ENCODE data around the gene STING1. TPM values are rescaled to one million over a fixed set of nuclear protein-coding genes. Genes with fewer than 3 reads are reported as not detected.

The STING1 gene
- 28.4 and 47.8 TPM in 2 replicates for total RNA-seq (ENCODE audit: low replicate concordance)

GRCh38 chr5:139482050-139482889 is at the start of gene STING1:
TSS of gene STING1 (minus strand) at chr5:139482758. CDS start at chr5:139481704, 1,054 bp downstream.

GRCh38 chr5:139470821-139471300 is 11.7 kb downstream of the STING1 start, which contains the start of gene SMIM33:
TSS of gene SMIM33 (plus strand) at chr5:139471004. CDS start at chr5:139471122, 118 bp downstream.

DNA sequence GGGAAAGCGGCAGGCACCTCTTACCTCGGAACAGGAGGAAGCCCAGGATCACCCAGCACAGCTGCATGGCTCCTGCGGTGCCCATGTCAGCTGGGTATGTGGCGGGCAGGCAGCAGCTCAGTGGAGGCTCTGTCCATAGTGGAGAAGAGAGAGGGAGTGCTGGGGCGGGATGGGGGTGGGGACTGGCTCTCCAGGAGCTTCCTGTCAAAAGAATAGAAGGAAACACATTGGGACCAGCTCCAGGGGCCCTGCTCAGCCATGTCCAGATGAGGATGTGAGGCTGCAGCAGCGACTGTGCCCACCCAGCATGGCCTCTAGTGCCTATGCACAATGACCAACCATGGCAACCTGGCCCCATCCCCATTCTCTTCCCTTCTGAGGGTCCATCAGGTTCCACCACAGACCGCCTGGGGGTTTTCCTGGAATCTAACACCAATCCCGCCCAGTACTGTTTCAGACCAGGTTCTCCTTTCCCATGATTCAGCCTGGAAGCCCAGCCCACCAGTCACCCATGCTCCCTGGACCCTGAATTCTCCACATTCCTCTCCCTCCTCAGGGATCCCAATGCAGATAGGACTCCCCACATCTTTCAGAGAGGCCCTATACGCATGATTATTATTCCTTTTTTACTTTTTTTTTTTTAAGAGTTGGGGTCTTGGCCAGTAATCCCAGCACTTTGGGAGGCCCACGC is 19.8 kb downstream of the STING1 start, which contains the start of gene ECSCR:
Gene ECSCR, minus strand, starts transcription at position 158 of the 691 bp plus-strand sequence. Its CDS starts 73 bp downstream, at position 85.

DNA sequence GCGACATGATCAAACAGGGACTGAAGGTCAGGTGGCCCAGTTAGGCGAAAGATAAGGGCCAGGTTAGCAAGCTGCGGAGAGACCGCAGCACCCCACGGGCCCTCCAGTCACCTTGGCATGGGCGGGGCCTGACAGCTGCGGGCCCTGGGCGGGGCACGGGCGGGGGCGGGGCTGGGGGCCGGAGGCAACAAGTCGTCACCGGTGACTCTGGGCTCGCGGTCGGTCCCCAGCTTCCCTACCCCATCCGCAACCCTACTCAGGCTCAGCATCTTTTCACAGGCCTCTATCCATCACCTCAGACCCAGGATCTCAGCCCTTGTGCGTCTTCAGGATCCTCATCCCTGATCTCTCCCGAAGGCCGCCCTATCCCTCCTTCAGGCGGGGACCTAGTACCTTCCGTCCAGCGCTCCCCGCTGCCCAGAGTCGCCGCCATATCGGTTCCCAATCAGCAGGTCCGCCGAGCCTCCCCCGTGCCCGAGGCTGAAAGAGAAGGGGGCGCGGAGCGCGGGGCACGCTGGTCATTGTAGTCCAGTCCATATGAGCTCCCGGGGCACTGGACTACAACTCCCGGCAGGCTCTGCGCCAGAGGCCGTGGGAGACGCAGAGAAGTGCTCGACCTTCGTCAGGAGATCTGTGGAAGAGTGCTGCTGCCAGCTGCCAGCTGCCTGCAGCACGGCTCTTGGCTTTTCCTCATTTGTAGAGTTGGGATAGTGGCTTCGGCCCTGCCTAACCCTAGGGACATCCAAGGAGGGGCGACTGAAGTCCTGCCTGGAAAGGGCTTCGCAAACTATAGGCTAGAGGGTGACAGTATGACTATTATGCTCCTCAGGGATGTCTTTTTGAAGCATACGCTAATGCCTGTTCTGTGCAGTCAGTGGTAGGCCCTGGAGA is 43.3 kb downstream of the STING1 start, which contains the start of gene DNAJC18:
Gene DNAJC18, minus strand, starts transcription at position 513 of the 891 bp plus-strand sequence. Its CDS starts 80 bp downstream, at position 433.

Other genes starting within 250 kb of the STING1 start
- gene MATR3, start 189.0 kb downstream of the STING1 start, total RNA-seq (ENCODE audit: low replicate concordance): 166 and 196 TPM in 2 replicates
- gene PAIP2, start 140.9 kb downstream of the STING1 start, total RNA-seq (ENCODE audit: low replicate concordance): 71.9 and 104 TPM in 2 replicates
- gene SLC23A1, start 99.5 kb downstream of the STING1 start, total RNA-seq (ENCODE audit: low replicate concordance): not detected in 2 replicates
- gene MZB1, start 92.8 kb downstream of the STING1 start, total RNA-seq (ENCODE audit: low replicate concordance): not detected in 2 replicates
- 0.35 and 0.38 TPM in 2 replicates for gene PROB1, start 87.7 kb downstream of the STING1 start, total RNA-seq (ENCODE audit: low replicate concordance)
- 3.5 and 7.9 TPM in 2 replicates for gene SPATA24, start 78.7 kb downstream of the STING1 start, total RNA-seq (ENCODE audit: low replicate concordance)
- 4.8 and 7.5 TPM in 2 replicates for gene DNAJC18, start 43.2 kb downstream of the STING1 start, total RNA-seq (ENCODE audit: low replicate concordance)
- 0.23 and 12.6 TPM in 2 replicates for gene ECSCR, start 20.0 kb downstream of the STING1 start, total RNA-seq (ENCODE audit: low replicate concordance)
- not detected in 2 replicates for gene SMIM33, start 11.8 kb downstream of the STING1 start, total RNA-seq (ENCODE audit: low replicate concordance)
- 24.7 and 42.0 TPM in 2 replicates for gene UBE2D2, start 78.6 kb upstream of the STING1 start, total RNA-seq (ENCODE audit: low replicate concordance)
- 45.1 and 75.6 TPM in 2 replicates for gene CXXC5, start 165.6 kb upstream of the STING1 start, total RNA-seq (ENCODE audit: low replicate concordance)

Data from smooth muscle cell of the coronary artery (primary cell).